ENCODE measurements around the gene SERF2.
"Not testable (repeated sequence)": the region's sequence is repeated elsewhere in the genome, so short reads cannot be mapped to it uniquely, and the experiment has no call there.

The SERF2 gene

DNA sequence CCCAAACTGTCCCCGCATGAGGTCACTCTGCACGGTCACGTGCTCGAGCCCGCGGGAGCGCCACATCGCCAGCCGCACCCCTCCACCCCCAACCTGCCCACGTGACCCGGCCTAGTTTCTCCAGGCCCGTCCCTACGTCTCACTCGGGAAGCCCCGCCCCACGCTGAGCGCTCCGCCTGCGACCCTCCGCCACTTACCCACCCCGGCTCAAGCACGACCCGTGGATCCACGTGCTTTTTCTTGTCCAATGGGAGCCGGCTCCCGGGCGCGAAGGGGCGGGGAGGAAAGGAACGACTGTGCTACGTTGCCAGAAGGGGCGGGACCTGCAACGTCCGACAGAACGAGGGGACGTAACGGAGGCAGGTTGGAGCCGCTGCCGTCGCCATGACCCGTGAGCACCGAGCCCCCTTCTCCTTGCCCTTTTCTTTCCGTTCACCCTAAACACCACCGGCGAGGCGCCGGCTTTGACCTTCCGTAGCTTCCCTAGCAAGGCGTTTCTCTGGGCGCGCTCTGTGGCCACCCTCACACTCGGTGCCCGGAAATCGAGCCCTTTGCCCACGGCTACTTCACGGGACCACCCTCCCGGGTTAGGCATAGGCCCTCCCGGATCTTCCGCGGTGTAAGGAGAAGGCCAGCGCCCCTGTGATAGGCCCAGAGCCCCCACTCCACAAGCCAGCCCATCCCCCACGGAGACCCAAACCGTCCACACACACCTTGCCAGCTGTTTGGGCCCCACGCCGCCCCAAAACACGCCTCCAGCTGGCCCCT, at the start of gene SERF2:
TSS of gene SERF2 (plus strand) at position 328 of the 768 bp plus-strand sequence. CDS start at position 385, 57 bp downstream.
- TF ChIP-seq, protein P1, sequence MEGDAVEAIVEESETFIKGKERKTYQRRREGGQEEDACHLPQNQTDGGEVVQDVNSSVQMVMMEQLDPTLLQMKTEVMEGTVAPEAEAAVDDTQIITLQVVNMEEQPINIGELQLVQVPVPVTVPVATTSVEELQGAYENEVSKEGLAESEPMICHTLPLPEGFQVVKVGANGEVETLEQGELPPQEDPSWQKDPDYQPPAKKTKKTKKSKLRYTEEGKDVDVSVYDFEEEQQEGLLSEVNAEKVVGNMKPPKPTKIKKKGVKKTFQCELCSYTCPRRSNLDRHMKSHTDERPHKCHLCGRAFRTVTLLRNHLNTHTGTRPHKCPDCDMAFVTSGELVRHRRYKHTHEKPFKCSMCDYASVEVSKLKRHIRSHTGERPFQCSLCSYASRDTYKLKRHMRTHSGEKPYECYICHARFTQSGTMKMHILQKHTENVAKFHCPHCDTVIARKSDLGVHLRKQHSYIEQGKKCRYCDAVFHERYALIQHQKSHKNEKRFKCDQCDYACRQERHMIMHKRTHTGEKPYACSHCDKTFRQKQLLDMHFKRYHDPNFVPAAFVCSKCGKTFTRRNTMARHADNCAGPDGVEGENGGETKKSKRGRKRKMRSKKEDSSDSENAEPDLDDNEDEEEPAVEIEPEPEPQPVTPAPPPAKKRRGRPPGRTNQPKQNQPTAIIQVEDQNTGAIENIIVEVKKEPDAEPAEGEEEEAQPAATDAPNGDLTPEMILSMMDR (IDR thresholded peaks at IDR 0.05; ENCODE audit: insufficient read depth, low read length, poor library complexity, severe bottlenecking) = no peak
- Histone ChIP-seq H3K36me3 (ENCODE audit: control insufficient read depth, insufficient read depth, low read length) (peaks cover 16% of the 10 kb centered on the region), H3K27me3 (replicated peaks; ENCODE audit: control insufficient read depth, insufficient read depth, low read length) (no peaks in the 10 kb centered on the region), H3K4me3 (replicated peaks; ENCODE audit: low read depth, low read length) (peak within 1 kb of the TSS; percentile 98)
- DNase-seq (ENCODE audit: extremely low read depth, insufficient read length) = peak; percentile 100

DNA sequence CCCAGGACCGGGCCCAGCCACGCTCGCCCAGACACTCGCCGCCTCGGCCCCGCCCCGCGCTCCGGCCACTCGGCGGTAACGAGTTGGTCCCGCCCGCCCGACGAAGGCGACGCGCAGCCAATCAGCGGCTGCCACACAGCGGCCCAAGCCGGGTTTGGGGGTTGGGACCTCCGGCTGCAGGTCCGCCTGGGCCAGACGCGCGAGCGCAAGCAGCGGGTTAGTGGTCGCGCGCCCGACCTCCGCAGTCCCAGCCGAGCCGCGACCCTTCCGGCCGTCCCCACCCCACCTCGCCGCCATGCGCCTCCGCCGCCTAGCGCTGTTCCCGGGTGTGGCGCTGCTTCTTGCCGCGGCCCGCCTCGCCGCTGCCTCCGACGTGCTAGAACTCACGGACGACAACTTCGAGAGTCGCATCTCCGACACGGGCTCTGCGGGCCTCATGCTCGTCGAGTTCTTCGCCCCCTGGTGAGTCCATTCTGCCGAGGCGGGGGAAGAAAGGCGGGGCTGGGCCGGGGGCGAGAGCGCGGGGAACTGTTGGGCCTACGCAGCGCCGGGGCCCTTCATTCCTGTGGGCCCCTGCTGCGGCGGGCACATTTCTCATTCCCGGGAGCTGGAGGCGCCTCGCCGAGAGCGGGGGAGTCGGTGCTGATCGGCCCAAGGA, 45.7 kb upstream of the SERF2 start, which contains the start of gene PDIA3:
TSS of gene PDIA3 (plus strand) at position 194 of the 658 bp plus-strand sequence. CDS start at position 296, 102 bp downstream.
- DNase-seq (ENCODE audit: extremely low read depth, insufficient read length) = peak; percentile 93
- H3K36me3 ChIP-seq (ENCODE audit: control insufficient read depth, insufficient read depth, low read length); H3K27me3 ChIP-seq (replicated peaks; ENCODE audit: control insufficient read depth, insufficient read depth, low read length): not testable (repeated sequence)
- H3K4me3 ChIP-seq (replicated peaks; ENCODE audit: low read depth, low read length) = peak within 1 kb of the TSS; percentile 91

DNA sequence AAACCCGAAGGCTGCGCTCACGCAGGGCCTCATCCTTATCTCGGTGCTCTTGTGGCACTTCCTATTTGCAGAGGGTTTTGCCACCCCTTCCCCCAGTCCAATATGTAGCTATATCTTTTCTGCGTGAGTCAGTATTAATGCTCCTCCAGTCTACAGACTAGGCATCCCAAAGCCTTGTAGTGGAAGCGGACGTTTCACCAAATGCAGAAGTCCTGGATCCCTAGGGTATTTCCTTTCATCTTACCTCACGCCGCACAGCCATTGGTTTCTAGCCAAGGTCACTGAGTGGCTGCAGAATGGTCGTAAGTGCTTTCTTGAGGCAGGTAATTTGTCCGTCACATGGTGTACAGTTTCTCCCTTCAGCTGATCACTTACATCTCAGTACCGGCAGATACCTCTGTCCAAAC, 45.2 kb upstream of the SERF2 start:
- not testable (repeated sequence) for DNase-seq (ENCODE audit: extremely low read depth, insufficient read length); H3K36me3 ChIP-seq (ENCODE audit: control insufficient read depth, insufficient read depth, low read length); H3K27me3 ChIP-seq (replicated peaks; ENCODE audit: control insufficient read depth, insufficient read depth, low read length)
- H3K4me3 ChIP-seq (replicated peaks; ENCODE audit: low read depth, low read length) = peak overlapping the region; percentile 91

GRCh38 chr15:43748376-43748775, 43.7 kb upstream of the SERF2 start:
- TF ChIP-seq, protein P1 (IDR thresholded peaks at IDR 0.05; ENCODE audit: insufficient read depth, low read length, poor library complexity, severe bottlenecking) = no peak
- Histone ChIP-seq H3K36me3 (ENCODE audit: control insufficient read depth, insufficient read depth, low read length) (peaks cover 4% of the 10 kb centered on the region), H3K27me3 (replicated peaks; ENCODE audit: control insufficient read depth, insufficient read depth, low read length) (no peaks in the 10 kb centered on the region), H3K4me3 (replicated peaks; ENCODE audit: low read depth, low read length) (peak overlapping the region; percentile 91)
- no peak for DNase-seq (ENCODE audit: extremely low read depth, insufficient read length)

GRCh38 chr15:43749690-43750345, 42.3 kb upstream of the SERF2 start:
- peak; percentile 80 for DNase-seq (ENCODE audit: extremely low read depth, insufficient read length)
- Histone ChIP-seq H3K27me3 (replicated peaks; ENCODE audit: control insufficient read depth, insufficient read depth, low read length) (no peaks in the 10 kb centered on the region), H3K36me3 (ENCODE audit: control insufficient read depth, insufficient read depth, low read length) (peaks cover 9% of the 10 kb centered on the region), H3K4me3 (replicated peaks; ENCODE audit: low read depth, low read length) (peak overlapping the region; percentile 51)
- TF ChIP-seq, protein P1 (IDR thresholded peaks at IDR 0.05; ENCODE audit: insufficient read depth, low read length, poor library complexity, severe bottlenecking) = no peak

DNA sequence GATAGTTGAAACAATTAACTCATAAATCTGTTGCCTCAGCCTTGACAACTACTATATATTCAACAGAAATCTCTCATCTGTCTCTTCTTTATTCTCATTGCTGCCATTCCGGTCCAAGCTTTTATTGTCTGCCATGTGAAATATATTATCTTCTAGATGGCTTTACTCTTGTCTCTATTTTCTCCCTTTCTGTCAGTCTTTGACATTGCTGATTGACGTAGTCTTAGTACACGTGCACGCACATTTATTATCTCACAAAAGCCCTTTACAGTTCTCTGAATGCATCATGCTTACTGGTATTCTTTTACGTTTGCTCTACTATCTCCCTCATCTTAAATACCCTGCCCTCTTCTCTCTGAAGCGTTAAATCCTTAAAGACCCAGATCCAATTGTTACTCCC, 40.2 kb upstream of the SERF2 start:
- no peak for DNase-seq (ENCODE audit: extremely low read depth, insufficient read length)
- Histone ChIP-seq H3K36me3 (ENCODE audit: control insufficient read depth, insufficient read depth, low read length) (peaks cover 9% of the 10 kb centered on the region), H3K4me3 (replicated peaks; ENCODE audit: low read depth, low read length) (no peak overlapping the region), H3K27me3 (replicated peaks; ENCODE audit: control insufficient read depth, insufficient read depth, low read length) (no peaks in the 10 kb centered on the region)
- TF ChIP-seq, protein P1 (IDR thresholded peaks at IDR 0.05; ENCODE audit: insufficient read depth, low read length, poor library complexity, severe bottlenecking) = no peak

Data from GM06990 (cell line).